Transverse colon (tissue), 4 donors: ENCODE results near the gene CCT6B. TPM values are rescaled to one million over a fixed set of nuclear protein-coding genes. Genes with fewer than 3 reads are reported as not detected.
A peak's percentile ranks its signal among the peaks of the same experiment; 100 is the strongest.

Experiments
- DNase-seq: peaks from one replicate; pipeline ENCODE4 v3.0.0-alpha.2; 2019
- H3K27ac ChIP-seq, 4 donors: fragments of 200-600 bp; sonication (generic); 2 replicates each; pipeline ENCODE4 v1.5.1; 2016 to 2018; ENCODE audit warnings: inconsistent platforms in 4 of 4
- H3K27me3 ChIP-seq: fragments of 200-600 bp; sonication (generic); 2 replicates; pipeline ENCODE4 v1.5.1; 2017; ENCODE audit warnings: inconsistent platforms
- H3K36me3 ChIP-seq, 4 donors: fragments of 200-600 bp; sonication (generic); 2 replicates each; pipeline ENCODE4 v1.5.1; 2017 to 2019; ENCODE audit warnings: inconsistent platforms in 4 of 4
- H3K4me1 ChIP-seq, 4 donors: fragments of 200-600 bp; sonication (generic); 2 replicates each; pipeline ENCODE4 v1.5.1; 2017 to 2020; ENCODE audit warnings: inconsistent platforms in 4 of 4
- H3K4me3 ChIP-seq, 4 donors: fragments of 200-600 bp; sonication (generic); 1 replicate in 1 of 4; 2 replicates in 3 of 4; pipeline versions ENCODE4 v1.5.1 to v1.6.1; 2017 to 2019; ENCODE audit warnings: inconsistent platforms in 4 of 4
- H3K9me3 ChIP-seq, 2 donors: fragments of 200-600 bp; sonication (generic); 2 replicates each; pipeline ENCODE4 v1.5.1; 2017 to 2019; ENCODE audit warnings: inconsistent platforms in 2 of 2
- EP300 ChIP-seq: sonication (generic); formaldehyde crosslinking; IDR thresholded peaks from one replicate; pipeline ENCODE4 v1.6.1; 2017; ENCODE audit warnings: antibody characterized with exemption, low read depth
- POLR2A ChIP-seq: fragments of 450-650 bp; IDR thresholded peaks from one replicate; pipeline ENCODE4 v1.6.1; 2016; ENCODE audit warnings: antibody characterized with exemption, mild to moderate bottlenecking, moderate library complexity
- POLR2AphosphoS5 ChIP-seq, 3 donors: sonication (generic); formaldehyde crosslinking; IDR thresholded peaks; one replicate each; pipeline ENCODE4 v1.6.1; 2016; ENCODE audit warnings: antibody characterized with exemption in 3 of 3
- WGBS, 2 donors: methylation state at CpG; one replicate each; pipeline ENCODE4 v1.1.5; 2018; ENCODE audit warnings: low coverage in 1 of 2; 5-methylcytosine and 5-hydroxymethylcytosine counted together
- in situ Hi-C, 4 donors: fragments of 200-750 bp; cut with MboI; loops; one replicate each; pipeline versions ENCODE4 v1.15.0 to v1.15.1; 2017; ENCODE audit warnings: low sequenced_read_pairs in 3 of 4, low pct_ligation_motif_present in 1 of 4, low pct_unique_long_range_greater_than_20kb in 1 of 4
- intact Hi-C: fragments of 100-400 bp; cut with DNase I; formaldehyde crosslinking; loops from one replicate; pipeline ENCODE4 v1.15.1; 2023; ENCODE audit warnings: low total_unique reads
- total RNA-seq, 4 donors: library from RNA; depleted of rRNA; stranded (reverse); fragments of >200 nt; gene quantifications; one replicate each; pipeline ENCODE4 v1.1.0, GENCODE V29; 2016
- TF ChIP-seq, protein P1 (sequence below), 5 experiments: fragments of 200-600 bp in 3 of 5; fragments of 450-650 bp in 2 of 5; sonication (generic) in 3 of 5; IDR thresholded peaks; 1 replicate in 2 of 5; 2 replicates in 3 of 5; pipeline ENCODE4 v1.5.1; 2016 to 2017; ENCODE audit warnings: antibody characterized with exemption in 5 of 5, inconsistent platforms in 3 of 5, mild to moderate bottlenecking in 2 of 5, moderate library complexity in 1 of 5

The CCT6B gene
- total RNA-seq, 4 donors from 2014 or later = 0.96 to 1.9 TPM; not detected in 2

DNA sequence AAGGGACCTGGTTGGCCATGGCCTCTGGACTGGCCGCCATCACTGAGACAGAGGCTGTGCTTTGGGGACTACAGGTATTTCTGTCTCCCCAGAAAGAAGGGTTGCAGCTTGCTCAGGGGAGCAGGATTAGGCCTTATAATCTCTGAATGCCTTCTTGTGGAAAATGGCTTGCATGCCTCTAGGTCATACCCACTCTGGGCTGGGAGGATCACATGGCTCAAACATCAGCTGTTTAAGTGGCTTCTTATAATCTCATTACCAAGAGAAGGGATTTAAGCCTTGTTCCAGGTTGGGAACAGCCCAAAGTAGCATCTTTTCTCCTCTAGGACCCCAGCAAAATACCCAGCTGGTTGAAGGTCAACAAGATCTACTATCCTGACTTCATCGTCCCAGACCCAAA is 38.2 kb upstream of the CCT6B start:
- no peak for DNase-seq
- Histone ChIP-seq H3K4me1 (peaks cover 0 to 31% (median 5%) of the 10 kb centered on the region in 4 donors), H3K4me3 (no peak overlapping the region), H3K9me3 (no peaks in the 10 kb centered on the region), H3K36me3 (peaks cover 0 to 9% (median 0%) of the 10 kb centered on the region in 4 donors), H3K27me3 (no peaks in the 10 kb centered on the region), H3K27ac (peak overlapping the region in 3 of 4 donors; percentile 75 to 87 (median 77))
- 97% methylated on average over 2 of the region's 2 CpGs; no CpG with 5 or more reads in 1 of the 2 donors for WGBS, 2 donors
- TF ChIP-seq EP300 = no peak
- TF ChIP-seq, protein P1, sequence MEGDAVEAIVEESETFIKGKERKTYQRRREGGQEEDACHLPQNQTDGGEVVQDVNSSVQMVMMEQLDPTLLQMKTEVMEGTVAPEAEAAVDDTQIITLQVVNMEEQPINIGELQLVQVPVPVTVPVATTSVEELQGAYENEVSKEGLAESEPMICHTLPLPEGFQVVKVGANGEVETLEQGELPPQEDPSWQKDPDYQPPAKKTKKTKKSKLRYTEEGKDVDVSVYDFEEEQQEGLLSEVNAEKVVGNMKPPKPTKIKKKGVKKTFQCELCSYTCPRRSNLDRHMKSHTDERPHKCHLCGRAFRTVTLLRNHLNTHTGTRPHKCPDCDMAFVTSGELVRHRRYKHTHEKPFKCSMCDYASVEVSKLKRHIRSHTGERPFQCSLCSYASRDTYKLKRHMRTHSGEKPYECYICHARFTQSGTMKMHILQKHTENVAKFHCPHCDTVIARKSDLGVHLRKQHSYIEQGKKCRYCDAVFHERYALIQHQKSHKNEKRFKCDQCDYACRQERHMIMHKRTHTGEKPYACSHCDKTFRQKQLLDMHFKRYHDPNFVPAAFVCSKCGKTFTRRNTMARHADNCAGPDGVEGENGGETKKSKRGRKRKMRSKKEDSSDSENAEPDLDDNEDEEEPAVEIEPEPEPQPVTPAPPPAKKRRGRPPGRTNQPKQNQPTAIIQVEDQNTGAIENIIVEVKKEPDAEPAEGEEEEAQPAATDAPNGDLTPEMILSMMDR (IDR thresholded peaks at IDR 0.05) = no peak
- no peak for TF ChIP-seq POLR2A
- TF ChIP-seq POLR2AphosphoS5 (IDR thresholded peaks at IDR 0.05) = no peak
- in situ Hi-C loops (loop anchor here (10.0 to 25.0 kb wide), 2 partner anchors 88 to 95 kb away; no protein-coding TSS in a partner anchor), intact Hi-C loops (no loop called here)

DNA sequence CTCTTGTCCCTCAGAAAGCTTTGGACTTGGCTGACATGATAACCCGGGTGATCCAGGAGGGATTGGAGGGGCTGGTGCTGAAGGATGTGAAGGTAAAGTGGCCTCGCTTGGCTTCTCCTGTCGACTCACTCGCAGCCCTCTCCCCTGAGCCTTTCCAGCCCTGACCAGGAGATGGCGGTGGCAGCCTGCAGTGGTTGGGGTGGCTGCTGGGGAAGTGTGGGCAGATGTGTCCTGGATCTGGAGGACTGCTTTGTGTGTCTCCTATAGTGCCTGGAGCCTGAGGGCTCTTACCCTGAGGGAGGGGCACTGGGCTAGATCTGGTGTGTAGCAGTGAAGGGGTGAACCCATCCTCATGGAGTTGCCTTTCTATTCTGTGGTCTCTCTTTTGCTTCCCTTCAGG is 36.9 kb upstream of the CCT6B start:
- DNase-seq = peak; percentile 80
- in situ Hi-C loops = loop anchor here (10.0 to 25.0 kb wide), 2 partner anchors 89 to 97 kb away; no protein-coding TSS in a partner anchor
- H3K4me1 ChIP-seq = peaks cover 0 to 31% (median 5%) of the 10 kb centered on the region in 4 donors
- peaks cover 0 to 16% (median 2%) of the 10 kb centered on the region in 4 donors for H3K36me3 ChIP-seq
- no peaks in the 10 kb centered on the region for H3K9me3 ChIP-seq
- intact Hi-C loops = loop anchor here (1.0 kb wide), 1 partner anchor 91 kb away; no protein-coding TSS in a partner anchor
- TF ChIP-seq POLR2A = no peak
- TF ChIP-seq, protein P1 (IDR thresholded peaks at IDR 0.05) = peak; percentile 76 to 94 (median 79)
- TF ChIP-seq POLR2AphosphoS5 (IDR thresholded peaks at IDR 0.05) = peak in 1 of 3 donors; percentile 24
- WGBS, 2 donors = 30 to 31% methylated on average over 2 to 5 of the region's 5 CpGs
- no peak overlapping the region for H3K4me3 ChIP-seq
- no peaks in the 10 kb centered on the region for H3K27me3 ChIP-seq
- H3K27ac ChIP-seq = peak overlapping the region; percentile 66 to 87 (median 76)

DNA sequence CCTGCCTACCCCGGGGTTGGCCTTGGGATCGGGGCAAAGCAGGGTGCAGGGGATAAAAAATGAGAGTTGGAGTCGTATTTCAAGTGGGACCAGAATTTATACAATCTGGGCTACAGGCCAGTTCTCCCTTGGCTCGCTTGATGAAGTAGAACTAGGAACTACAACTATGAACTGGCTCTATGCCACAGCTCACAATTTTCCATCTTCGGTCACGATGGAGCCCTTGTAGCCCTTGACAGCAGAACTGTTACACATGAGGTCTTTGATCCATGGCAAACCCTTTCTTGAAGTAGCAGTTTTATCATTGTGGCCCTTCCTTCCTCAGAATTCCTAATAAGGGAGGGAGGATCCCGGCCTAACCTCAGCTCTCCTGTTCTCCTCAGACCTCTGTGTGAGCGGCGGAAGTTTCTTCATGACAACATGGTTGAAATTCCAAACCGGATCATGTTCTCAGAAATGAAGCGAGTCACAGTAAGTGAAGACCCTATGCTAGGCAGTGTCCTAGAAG is 36.1 kb upstream of the CCT6B start:
- Histone ChIP-seq H3K27me3 (no peaks in the 10 kb centered on the region), H3K4me1 (peaks cover 0 to 31% (median 5%) of the 10 kb centered on the region in 4 donors), H3K27ac (peak overlapping the region; percentile 66 to 87 (median 76)), H3K4me3 (no peak overlapping the region), H3K36me3 (peaks cover 0 to 16% (median 3%) of the 10 kb centered on the region in 4 donors), H3K9me3 (no peaks in the 10 kb centered on the region)
- in situ Hi-C loops (loop anchor here (10.0 to 25.0 kb wide), 2 partner anchors 90 to 97 kb away; no protein-coding TSS in a partner anchor), intact Hi-C loops (no loop called here)
- DNase-seq = peak; percentile 38
- WGBS, 2 donors = 28 to 55% methylated on average over 3 to 11 of the region's 11 CpGs
- peak; percentile 32 to 71 (median 46) for TF ChIP-seq POLR2AphosphoS5 (IDR thresholded peaks at IDR 0.05)
- peak; percentile 19 for TF ChIP-seq EP300
- TF ChIP-seq, protein P1 (IDR thresholded peaks at IDR 0.05) = no peak
- no peak for TF ChIP-seq POLR2A

DNA sequence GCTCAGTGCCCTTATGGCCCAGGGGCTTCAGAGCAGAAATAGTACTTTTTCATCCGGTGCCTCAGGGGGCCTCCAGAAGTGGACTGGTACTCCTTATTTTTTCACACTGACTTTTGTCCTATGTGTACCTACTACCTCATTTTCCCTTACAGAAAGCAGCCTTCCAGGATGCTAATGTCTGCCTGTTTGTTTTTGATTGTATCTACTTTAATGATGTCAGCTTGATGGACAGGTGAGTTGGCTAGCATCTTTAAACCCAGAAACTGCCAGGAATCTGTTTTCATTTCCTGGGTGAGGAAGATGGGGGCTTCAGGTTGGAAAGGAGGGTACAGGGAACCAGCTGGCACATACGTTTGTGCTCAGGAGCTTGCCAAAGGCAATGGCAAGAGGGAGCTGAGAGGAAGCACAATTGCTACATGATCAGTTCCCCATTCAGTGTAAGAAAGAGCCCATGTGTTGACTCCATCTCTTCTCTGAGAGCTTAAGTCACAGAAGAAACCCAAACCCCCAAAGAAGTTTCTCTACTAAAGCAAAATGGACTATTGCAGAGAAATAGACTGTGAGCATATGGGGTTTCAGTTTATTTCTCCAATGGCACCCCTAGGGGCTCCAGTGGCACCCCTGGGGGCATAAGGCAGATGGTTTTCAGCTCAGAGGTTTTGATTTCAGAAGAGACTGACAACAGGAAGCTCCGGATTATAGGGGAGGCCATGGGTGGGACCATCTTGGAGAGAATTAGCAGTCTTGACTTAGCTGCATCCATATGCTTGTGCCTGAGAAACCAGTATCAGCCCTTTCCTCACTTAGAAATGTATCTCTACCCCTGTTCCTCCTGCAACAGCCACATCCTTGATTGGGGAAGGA is 35.4 kb upstream of the CCT6B start:
- no peaks in the 10 kb centered on the region for H3K9me3 ChIP-seq
- no peaks in the 10 kb centered on the region for H3K27me3 ChIP-seq
- in situ Hi-C loops = loop anchor here (10.0 to 25.0 kb wide), 2 partner anchors 91 to 98 kb away; no protein-coding TSS in a partner anchor
- no peak for DNase-seq
- no peak overlapping the region for H3K4me3 ChIP-seq
- intact Hi-C loops = no loop called here
- peaks cover 0 to 30% (median 3%) of the 10 kb centered on the region in 4 donors for H3K4me1 ChIP-seq
- TF ChIP-seq EP300 (no peak), POLR2AphosphoS5 (IDR thresholded peaks at IDR 0.05) (no peak), POLR2A (no peak)
- TF ChIP-seq, protein P1 (IDR thresholded peaks at IDR 0.05) = no peak
- peak overlapping the region; percentile 54 to 87 (median 70) for H3K27ac ChIP-seq
- WGBS, 2 donors = 67 to 75% methylated on average over 1 to 3 of the region's 3 CpGs
- H3K36me3 ChIP-seq = peaks cover 0 to 23% (median 6%) of the 10 kb centered on the region in 4 donors
